IMR-90 (cell line): ENCODE measurements around the gene PSMB3.

Experiments
- BHLHE40 ChIP-seq: fragments of 150-350 bp; IDR thresholded peaks from 2 replicates; pipeline ENCODE4 v1.6.1; 2016; ENCODE audit warnings: mild to moderate bottlenecking, low read depth, low read length
- FOS ChIP-seq: fragments of 150-350 bp; IDR thresholded peaks from 2 replicates; pipeline ENCODE4 v1.6.1; 2016; ENCODE audit warnings: low read depth, low read length
- RCOR1 ChIP-seq: IDR thresholded peaks from 2 replicates; pipeline ENCODE4 v1.6.1; 2012; ENCODE audit warnings: mild to moderate bottlenecking, low read length, improper control_type of control experiment; ENCODE audit not compliant: insufficient replicate concordance
- TF ChIP-seq, protein P1 (sequence below): conservative IDR thresholded peaks from 2 replicates; pipeline ENCODE4 v1.5.1; 2012; ENCODE audit warnings: mild to moderate bottlenecking, low read depth, low read length, improper control_type of control experiment

- no peak for TF ChIP-seq BHLHE40
- TF ChIP-seq, protein P1, sequence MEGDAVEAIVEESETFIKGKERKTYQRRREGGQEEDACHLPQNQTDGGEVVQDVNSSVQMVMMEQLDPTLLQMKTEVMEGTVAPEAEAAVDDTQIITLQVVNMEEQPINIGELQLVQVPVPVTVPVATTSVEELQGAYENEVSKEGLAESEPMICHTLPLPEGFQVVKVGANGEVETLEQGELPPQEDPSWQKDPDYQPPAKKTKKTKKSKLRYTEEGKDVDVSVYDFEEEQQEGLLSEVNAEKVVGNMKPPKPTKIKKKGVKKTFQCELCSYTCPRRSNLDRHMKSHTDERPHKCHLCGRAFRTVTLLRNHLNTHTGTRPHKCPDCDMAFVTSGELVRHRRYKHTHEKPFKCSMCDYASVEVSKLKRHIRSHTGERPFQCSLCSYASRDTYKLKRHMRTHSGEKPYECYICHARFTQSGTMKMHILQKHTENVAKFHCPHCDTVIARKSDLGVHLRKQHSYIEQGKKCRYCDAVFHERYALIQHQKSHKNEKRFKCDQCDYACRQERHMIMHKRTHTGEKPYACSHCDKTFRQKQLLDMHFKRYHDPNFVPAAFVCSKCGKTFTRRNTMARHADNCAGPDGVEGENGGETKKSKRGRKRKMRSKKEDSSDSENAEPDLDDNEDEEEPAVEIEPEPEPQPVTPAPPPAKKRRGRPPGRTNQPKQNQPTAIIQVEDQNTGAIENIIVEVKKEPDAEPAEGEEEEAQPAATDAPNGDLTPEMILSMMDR, result no peak
- no peak for TF ChIP-seq FOS
- TF ChIP-seq RCOR1, result no peak
These were observed 13.8 kb downstream of the PSMB3 start for GRCh38 chr17:38766341-38766740.
